GM18508 (cell line): ENCODE measurements around the gene PLXNA4.

Experiments used
- ATAC-seq: cut with Tn5 transposase; IDR thresholded peaks from one replicate; pipeline ENCODE4 v1.9.1; 2021; ENCODE audit warnings: moderate number of reproducible peaks; ENCODE audit not compliant: insufficient read depth, unreplicated experiment

The PLXNA4 gene

GRCh38 chr7:132592936-132593335 lies 16.7 kb upstream of the PLXNA4 start:
- ATAC-seq = no peak

- no peak for ATAC-seq
Measured at GRCh38 chr7:132592231-132592920, 16.1 kb upstream of the PLXNA4 start.

DNA sequence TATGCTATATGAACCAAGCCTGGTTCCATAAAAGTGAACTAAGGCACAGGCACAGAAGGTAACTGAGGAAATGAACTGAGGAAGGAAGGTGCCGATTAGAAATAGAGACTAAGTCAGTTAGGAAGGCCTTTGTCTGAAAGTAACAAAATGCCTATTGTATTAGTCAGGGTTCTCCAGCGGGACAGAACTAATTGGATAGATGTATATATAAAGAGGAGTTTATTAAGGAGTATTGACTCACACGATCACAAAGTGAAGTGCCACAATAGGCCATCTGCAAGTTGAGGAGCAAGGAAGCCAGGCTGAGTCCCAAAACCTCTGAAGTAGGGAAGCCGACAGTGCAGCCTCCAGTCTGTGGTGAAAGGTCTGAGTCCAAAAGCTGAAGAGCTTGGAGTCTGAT lies 13.9 kb upstream of the PLXNA4 start:
- ATAC-seq = no peak

DNA sequence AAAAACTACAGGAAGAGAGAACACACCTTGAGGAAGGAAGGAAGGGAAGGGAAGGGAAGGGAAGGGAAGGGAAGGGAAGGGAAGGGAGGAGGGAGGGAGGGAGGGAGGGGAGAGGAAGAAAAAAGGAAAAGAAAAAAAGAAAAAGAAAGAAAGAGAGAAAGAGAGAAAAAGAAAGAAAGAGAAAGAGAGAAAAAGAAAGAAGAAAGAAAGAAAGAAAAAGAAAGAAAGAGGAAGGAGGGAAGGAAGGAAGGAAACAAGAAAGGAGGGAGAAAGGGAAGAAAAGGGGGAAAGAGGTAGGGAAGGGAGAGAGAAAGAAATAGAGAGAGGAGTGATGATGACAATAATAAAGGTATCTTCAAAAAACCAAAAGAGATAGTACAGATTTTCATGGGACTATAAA lies 12.3 kb upstream of the PLXNA4 start:
- ATAC-seq = no peak

DNA sequence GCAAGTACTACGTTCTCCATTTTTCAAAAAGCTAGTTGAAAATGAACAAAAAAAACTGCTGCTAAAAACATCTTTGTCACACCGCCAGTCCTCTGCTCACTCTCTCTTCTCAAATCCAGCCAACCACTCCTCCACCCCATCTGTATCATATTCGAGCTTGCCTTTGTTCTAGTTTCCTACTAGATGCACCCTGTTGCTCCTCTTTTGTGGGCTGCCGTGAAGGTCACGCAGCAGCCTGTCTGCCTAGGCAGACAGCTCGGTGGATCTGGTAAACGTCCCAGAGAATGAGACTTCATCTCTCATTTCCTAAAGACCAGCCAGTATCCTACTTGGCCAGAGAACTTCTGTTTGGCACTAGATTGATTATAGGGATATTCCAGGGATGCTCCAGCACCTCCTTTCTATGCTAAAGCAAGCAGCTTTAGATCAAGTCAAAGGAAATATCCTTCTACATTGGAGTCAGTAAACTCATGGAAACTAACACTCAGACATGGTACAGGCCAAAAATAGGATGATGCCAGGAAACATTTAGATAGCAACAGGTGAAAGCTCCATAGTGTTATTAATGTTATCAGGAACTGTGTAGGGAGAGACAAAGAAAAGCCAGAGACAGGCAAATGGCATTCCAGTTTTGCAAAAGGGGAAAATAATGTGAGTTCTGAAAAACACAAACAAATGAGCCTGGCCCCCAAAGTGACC lies 8.7 kb upstream of the PLXNA4 start:
- ATAC-seq = no peak

DNA sequence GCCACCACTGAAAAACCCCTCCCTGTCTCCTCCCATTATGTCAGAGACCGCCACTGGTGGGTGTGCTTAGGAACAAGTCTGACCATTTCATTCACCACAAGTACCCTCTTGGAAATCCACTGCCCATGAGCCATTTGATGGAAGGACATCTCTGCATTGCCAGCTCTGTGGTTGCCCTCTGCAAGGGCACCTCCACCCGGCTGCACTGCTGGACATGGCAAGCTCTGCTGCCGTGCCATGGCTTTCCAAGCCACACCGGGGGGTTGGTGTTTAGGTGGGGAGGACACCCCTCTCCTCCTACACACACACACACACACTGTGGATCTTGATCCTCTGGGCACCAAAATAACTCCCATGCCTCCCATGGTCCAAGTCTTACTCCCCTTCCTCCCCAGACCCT lies 5.2 kb upstream of the PLXNA4 start:
- ATAC-seq = no peak

DNA sequence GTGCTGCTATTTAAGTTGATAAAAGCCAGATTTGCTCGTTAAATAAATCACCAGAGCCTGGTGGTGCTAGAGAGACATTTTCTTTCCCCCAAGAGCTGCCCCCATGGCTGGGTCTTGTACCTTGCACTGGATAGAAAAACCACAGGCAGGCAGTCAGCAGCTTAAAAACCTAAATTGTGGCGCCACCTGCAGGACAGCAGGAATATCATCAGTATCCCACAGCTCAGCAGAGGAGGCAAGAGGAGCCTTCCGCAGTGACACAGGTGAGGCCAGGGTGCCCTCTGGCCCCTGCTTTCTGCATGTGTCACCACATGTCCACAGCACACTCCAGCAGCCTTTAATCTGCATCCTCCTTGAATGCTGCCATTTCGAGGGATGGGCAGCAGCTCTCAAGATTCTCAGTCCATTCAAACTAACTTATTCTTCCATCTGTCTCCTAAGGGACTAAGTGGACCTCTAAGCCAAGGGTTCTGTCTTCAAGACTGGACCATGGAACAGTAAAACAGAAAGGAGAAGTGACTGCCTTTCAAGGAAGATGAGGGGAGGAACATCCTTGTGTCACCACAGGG lies 4.5 kb upstream of the PLXNA4 start:
- no peak for ATAC-seq

- no peak for ATAC-seq
Measured at GRCh38 chr7:132580277-132580676, 4.0 kb upstream of the PLXNA4 start.

- no peak for ATAC-seq
Measured at GRCh38 chr7:132579260-132579899, 3.1 kb upstream of the PLXNA4 start.

DNA sequence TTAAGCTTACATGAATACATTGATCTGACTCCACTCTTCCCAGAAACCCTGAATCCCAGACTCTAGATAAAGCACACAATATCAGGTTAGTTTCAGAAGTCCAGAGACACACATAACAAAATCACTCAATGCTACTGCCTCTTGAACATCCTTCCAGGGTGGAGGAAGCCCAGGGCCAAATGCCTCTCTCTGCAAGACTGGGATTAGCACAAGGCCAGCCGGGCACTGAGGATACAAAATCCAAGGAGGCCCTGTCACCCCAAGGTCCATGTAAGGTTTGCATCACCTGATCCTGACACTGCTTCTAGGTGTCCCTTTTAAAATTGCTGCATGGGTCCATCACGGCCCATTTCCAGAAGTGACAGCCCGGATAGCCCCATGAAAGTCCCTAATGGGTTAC lies 2.6 kb upstream of the PLXNA4 start:
- no peak for ATAC-seq

- no peak for ATAC-seq
Measured at GRCh38 chr7:132578050-132578370, 1.7 kb upstream of the PLXNA4 start.

DNA sequence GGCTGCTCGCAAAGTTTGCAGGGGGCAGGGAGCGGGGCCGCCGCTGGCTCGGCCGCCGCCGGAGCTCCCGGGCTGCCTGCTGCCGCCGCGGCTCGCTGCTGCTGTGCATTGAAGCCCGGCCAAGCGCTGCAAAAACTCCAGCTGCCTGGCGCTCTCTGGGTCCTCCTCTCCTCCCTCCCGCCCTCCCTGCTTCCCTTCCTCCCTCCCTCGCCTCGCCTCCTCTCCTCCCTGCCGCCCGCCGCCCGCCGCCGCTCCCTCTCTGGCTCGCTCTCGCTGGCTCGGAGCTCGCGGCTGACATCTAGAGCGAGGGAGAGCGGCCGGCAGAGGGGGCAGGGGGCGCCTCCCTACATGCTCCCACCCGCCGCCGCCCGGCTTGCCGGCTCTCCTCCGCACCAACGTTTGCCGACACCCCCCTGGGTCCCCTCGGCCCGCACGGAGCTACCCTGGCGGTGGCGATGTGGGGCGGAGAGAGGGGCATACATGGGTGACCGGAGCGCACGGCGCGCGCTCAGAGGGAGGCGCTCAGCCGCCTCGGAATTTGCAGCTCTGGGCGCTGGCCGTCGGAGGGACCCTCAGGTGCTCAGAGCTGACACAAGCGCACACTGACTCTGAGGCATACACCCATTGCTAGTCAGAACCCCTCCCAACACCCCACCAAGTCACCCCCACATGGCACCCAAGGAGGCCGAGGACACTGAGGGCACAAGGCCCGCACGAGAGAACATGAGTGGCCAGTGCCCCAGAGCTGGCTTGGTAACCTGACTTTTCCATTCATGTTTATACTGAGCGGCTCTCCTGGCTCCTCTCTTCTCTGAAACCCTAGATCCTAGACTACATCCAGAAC lies 1.2 kb upstream of the PLXNA4 start:
- ATAC-seq = no peak

- ATAC-seq = no peak
Measured at GRCh38 chr7:132576721-132577085, 433 bp upstream of the PLXNA4 start.

GRCh38 chr7:132575419-132575981 lies 770 bp downstream of the PLXNA4 start:
- ATAC-seq = no peak

- ATAC-seq = no peak
Measured at GRCh38 chr7:132574223-132574622, 2.0 kb downstream of the PLXNA4 start.

- ATAC-seq = no peak
Measured at GRCh38 chr7:132573251-132573955, 2.9 kb downstream of the PLXNA4 start.

- no peak for ATAC-seq
Measured at GRCh38 chr7:132572526-132572925, 3.7 kb downstream of the PLXNA4 start.

DNA sequence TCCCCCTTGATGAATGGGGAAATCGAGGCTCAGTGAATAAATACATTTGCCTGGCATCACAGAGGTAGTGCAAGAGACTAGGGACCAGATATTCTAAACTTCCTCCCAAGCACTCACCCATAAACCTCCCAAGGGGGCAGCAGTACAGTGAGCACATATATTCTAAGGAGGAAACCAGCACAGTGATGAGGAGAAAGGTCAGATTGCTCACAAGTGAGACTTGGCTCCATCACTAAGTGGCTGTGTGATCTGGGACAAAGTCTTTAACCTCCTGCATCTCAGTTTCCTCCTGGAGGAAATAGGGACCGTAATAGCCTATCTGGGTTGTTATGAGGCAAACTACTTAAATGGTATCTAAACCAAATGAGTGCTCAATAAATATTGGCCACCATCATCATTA lies 4.3 kb downstream of the PLXNA4 start:
- no peak for ATAC-seq

DNA sequence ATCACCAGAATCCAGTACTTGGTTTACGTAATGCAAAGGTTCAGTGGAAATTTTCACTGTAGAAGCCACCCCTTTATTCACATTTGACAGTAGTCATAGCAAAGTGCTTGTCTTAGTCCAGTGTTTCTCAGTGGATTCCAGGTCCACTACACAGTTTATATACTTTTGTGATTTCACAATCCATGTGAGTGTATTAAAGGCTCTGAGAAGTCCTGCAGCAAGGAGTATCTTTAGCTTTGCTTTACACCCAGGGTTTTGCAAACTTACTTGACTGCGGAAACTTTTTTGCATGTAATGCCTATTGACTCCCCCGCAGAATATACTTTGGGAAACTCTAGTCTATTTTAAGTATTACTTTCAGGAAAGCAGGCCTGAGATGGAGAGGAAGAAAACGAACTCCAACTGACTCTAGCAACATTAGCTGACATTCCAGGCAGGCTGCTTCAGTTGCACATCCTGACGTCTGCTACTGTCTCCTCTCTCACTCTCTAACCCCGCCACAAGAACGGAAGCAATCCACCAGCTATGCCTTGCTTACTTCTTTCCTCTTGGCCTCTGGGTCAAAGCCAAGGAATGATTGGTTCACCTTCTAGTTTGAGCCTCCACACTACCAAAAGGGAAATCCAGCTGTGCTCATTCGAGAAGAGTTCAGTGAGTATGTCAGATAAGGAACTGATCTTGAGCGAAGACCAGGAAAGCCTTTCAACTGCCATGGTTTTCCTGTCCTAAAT lies 6.2 kb downstream of the PLXNA4 start:
- ATAC-seq = no peak
